RKO (cell line): Measurements from ENCODE around the gene TMEM209.
A peak's percentile ranks its signal among the peaks of the same experiment; 100 is the strongest.
"Not testable (repeated sequence)": the region's sequence is repeated elsewhere in the genome, so short reads cannot be mapped to it uniquely, and the experiment has no call there.

ENCODE experiments used
- DNase-seq: peaks from one replicate; pipeline ENCODE4 v3.0.0-alpha.2; 2016; ENCODE audit warnings: low spot score

TMEM209 gene

GRCh38 chr7:130218806-130219620 lies 13.8 kb upstream of the TMEM209 start:
- DNase-seq: no peak

GRCh38 chr7:130216750-130217149 lies 11.5 kb upstream of the TMEM209 start:
- DNase-seq: no peak

GRCh38 chr7:130216025-130216424 lies 10.8 kb upstream of the TMEM209 start:
- no peak for DNase-seq

- no peak for DNase-seq
These were observed 8.6 kb upstream of the TMEM209 start for GRCh38 chr7:130213828-130214227.

GRCh38 chr7:130210181-130210935 lies 5.2 kb upstream of the TMEM209 start:
- no peak for DNase-seq

- DNase-seq: no peak
These were observed 3.3 kb upstream of the TMEM209 start for GRCh38 chr7:130208516-130208915.

- peak; percentile 91 for DNase-seq
These were observed 2.4 kb upstream of the TMEM209 start, which contains the start of gene SSMEM1 for GRCh38 chr7:130207642-130208041. SSMEM1 (plus strand) TSS chr7:130207860; CDS start chr7:130207911, 51 bp downstream.

GRCh38 chr7:130207033-130207432 lies 1.8 kb upstream of the TMEM209 start:
- DNase-seq: peak; percentile 35

GRCh38 chr7:130201796-130202195 lies 3.4 kb downstream of the TMEM209 start:
- no peak for DNase-seq

- no peak for DNase-seq
These were observed 8.1 kb downstream of the TMEM209 start for GRCh38 chr7:130197094-130197493.

GRCh38 chr7:130196476-130196875 lies 8.7 kb downstream of the TMEM209 start:
- DNase-seq: no peak

GRCh38 chr7:130195396-130195795 lies 9.8 kb downstream of the TMEM209 start:
- DNase-seq: no peak

GRCh38 chr7:130191791-130192190 lies 13.4 kb downstream of the TMEM209 start:
- DNase-seq: no peak

GRCh38 chr7:130189343-130189742 lies 15.9 kb downstream of the TMEM209 start:
- DNase-seq: no peak

- no peak for DNase-seq
These were observed 17.8 kb downstream of the TMEM209 start for GRCh38 chr7:130187360-130187759.

GRCh38 chr7:130184349-130184748 lies 20.9 kb downstream of the TMEM209 start:
- not testable (repeated sequence) for DNase-seq

GRCh38 chr7:130182990-130183389 lies 22.2 kb downstream of the TMEM209 start:
- DNase-seq: no peak

GRCh38 chr7:130181263-130181605 lies 24.0 kb downstream of the TMEM209 start:
- no peak for DNase-seq

GRCh38 chr7:130180571-130181262 lies 24.5 kb downstream of the TMEM209 start:
- DNase-seq: peak; percentile 55

GRCh38 chr7:130179631-130180030 lies 25.6 kb downstream of the TMEM209 start:
- no peak for DNase-seq

- DNase-seq: no peak
These were observed 27.0 kb downstream of the TMEM209 start for GRCh38 chr7:130178251-130178650.

GRCh38 chr7:130174237-130174959 lies 30.8 kb downstream of the TMEM209 start:
- no peak for DNase-seq
